Smooth muscle cell (in vitro differentiated cells): ENCODE measurements around the gene CYB5R3. TPM values are rescaled to one million over a fixed set of nuclear protein-coding genes. Genes with fewer than 3 reads are reported as not detected.

Experiments used
- DNase-seq: peaks from one replicate; lab custom pipeline; 2025; ENCODE audit not compliant: unreplicated experiment; lab: John Stamatoyannopoulos, UW
- H2AFZ ChIP-seq: fragments of 200-600 bp; sonication (generic); 2 replicates; pipeline ENCODE4 v1.6.0; 2016; ENCODE audit warnings: antibody characterized with exemption, low read depth, mild to moderate bottlenecking
- H3F3A ChIP-seq: fragments of 200-600 bp; sonication (generic); 2 replicates; pipeline ENCODE4 v1.6.0; 2017; ENCODE audit warnings: antibody characterized with exemption, low read depth
- H3K27ac ChIP-seq: fragments of 200-600 bp; sonication (generic); 2 replicates; pipeline ENCODE4 v1.5.1; 2016; ENCODE audit warnings: low read depth, mild to moderate bottlenecking
- H3K27me3 ChIP-seq: fragments of 200-600 bp; sonication (generic); 2 replicates; pipeline ENCODE4 v1.6.1; 2016; ENCODE audit warnings: low read depth, mild to moderate bottlenecking
- H3K36me3 ChIP-seq: fragments of 200-600 bp; sonication (generic); 2 replicates; pipeline ENCODE4 v1.5.1; 2016; ENCODE audit warnings: low read depth
- H3K4me1 ChIP-seq: fragments of 200-600 bp; sonication (generic); 2 replicates; pipeline ENCODE4 v1.5.1; 2016; ENCODE audit warnings: low read depth
- H3K4me2 ChIP-seq: fragments of 200-600 bp; sonication (generic); 2 replicates; pipeline ENCODE4 v1.6.0; 2016; ENCODE audit warnings: mild to moderate bottlenecking
- H3K4me3 ChIP-seq: fragments of 200-600 bp; sonication (generic); 2 replicates; pipeline ENCODE4 v1.5.1; 2016; ENCODE audit warnings: mild to moderate bottlenecking
- H3K79me2 ChIP-seq: fragments of 200-600 bp; sonication (generic); 2 replicates; pipeline ENCODE4 v1.6.0; 2016; ENCODE audit warnings: low read depth, mild to moderate bottlenecking
- H3K9ac ChIP-seq: fragments of 200-600 bp; sonication (generic); 2 replicates; pipeline ENCODE4 v1.6.0; 2016; ENCODE audit warnings: low read depth
- H3K9me3 ChIP-seq: fragments of 200-600 bp; sonication (generic); replicated peaks from 2 replicates; pipeline ENCODE4 v1.5.1; 2016; ENCODE audit warnings: low read depth
- H4K20me1 ChIP-seq: fragments of 200-600 bp; sonication (generic); 2 replicates; pipeline ENCODE4 v1.6.0; 2016; ENCODE audit warnings: low read depth
- CTCF ChIP-seq: fragments of 200-600 bp; sonication (generic); IDR thresholded peaks from 2 replicates; pipeline ENCODE4 v1.5.1; 2017; ENCODE audit warnings: borderline replicate concordance, mild to moderate bottlenecking, antibody characterized with exemption; ENCODE audit not compliant: insufficient read depth, poor library complexity, severe bottlenecking
- WGBS: methylation state at CpG from one replicate; pipeline ENCODE4 v1.1.7; 2016; ENCODE audit warnings: low lambda C conversion rate; 5-methylcytosine and 5-hydroxymethylcytosine counted together
- polyA plus RNA-seq: library from polyadenylated mRNA; unstranded; fragments of >200 nt; fragmentation: Nextera tagmentation; extraction: Ambion mirVana; gene quantifications from 2 replicates; pipeline ENCODE4 v1.2.1, GENCODE V29; 2016
- total RNA-seq: library from RNA; depleted of rRNA; stranded (reverse); fragments of >200 nt; gene quantifications from 2 replicates; pipeline ENCODE4 v1.2.3, GENCODE V29; 2014

Gene CYB5R3
- total and polyA plus RNA-seq, 2 experiments from 2014 or later = 76.8 to 365 TPM

- Histone ChIP-seq H3K9ac (no peak overlapping the region), H3K27me3 (no peaks in the 10 kb centered on the region), H3K4me2 (no peak overlapping the region), H3K79me2 (no peaks in the 10 kb centered on the region), H3K4me3 (no peak overlapping the region), H3K9me3 (no peaks in the 10 kb centered on the region), H3K4me1 (peaks cover 4% of the 10 kb centered on the region), H3K27ac (no peak overlapping the region), H3K36me3 (no peaks in the 10 kb centered on the region), H2AFZ (no peak overlapping the region), H3F3A (no peaks in the 10 kb centered on the region), H4K20me1 (no peaks in the 10 kb centered on the region)
- 93% methylated on average over 29 of the region's 32 CpGs for WGBS
- no peak for DNase-seq
- TF ChIP-seq CTCF = no peak
These were observed 43.3 kb upstream of the CYB5R3 start for GRCh38 chr22:42692239-42693054.

- Histone ChIP-seq H3K4me3 (no peak overlapping the region), H3K9me3 (no peaks in the 10 kb centered on the region), H3K4me1 (peaks cover 5% of the 10 kb centered on the region), H3F3A (no peaks in the 10 kb centered on the region), H3K4me2 (no peak overlapping the region), H3K9ac (no peak overlapping the region), H3K27ac (no peak overlapping the region), H4K20me1 (no peaks in the 10 kb centered on the region), H3K79me2 (no peaks in the 10 kb centered on the region), H3K36me3 (no peaks in the 10 kb centered on the region), H3K27me3 (no peaks in the 10 kb centered on the region), H2AFZ (no peak overlapping the region)
- no peak for DNase-seq
- TF ChIP-seq CTCF = no peak
- WGBS = 93% methylated on average over 10 of the region's 10 CpGs
These were observed 42.2 kb upstream of the CYB5R3 start for GRCh38 chr22:42691440-42691839.

- no peak for TF ChIP-seq CTCF
- Histone ChIP-seq H3K4me3 (no peak overlapping the region), H3K36me3 (no peaks in the 10 kb centered on the region), H3K79me2 (no peaks in the 10 kb centered on the region), H3K27ac (no peak overlapping the region), H4K20me1 (no peaks in the 10 kb centered on the region), H3K9me3 (no peaks in the 10 kb centered on the region), H3K9ac (no peak overlapping the region), H2AFZ (peak overlapping the region; percentile 10), H3F3A (no peaks in the 10 kb centered on the region), H3K4me2 (peak overlapping the region; percentile 57), H3K4me1 (peaks cover 8% of the 10 kb centered on the region), H3K27me3 (no peaks in the 10 kb centered on the region)
- WGBS = 33% methylated on average over 22 of the region's 25 CpGs
- DNase-seq = peak; percentile 29
These were observed 39.3 kb upstream of the CYB5R3 start for GRCh38 chr22:42688241-42689211.
